Umbilical cord (tissue), 2 donors: ENCODE data around the gene PNLIPRP1. TPM values are rescaled to one million over a fixed set of nuclear protein-coding genes. Genes with fewer than 3 reads are reported as not detected.

Experiments used
- DNase-seq: peaks from one replicate; pipeline ENCODE4 v3.0.0-alpha.2; 2015; ENCODE audit warnings: low spot score
- total RNA-seq: library from RNA; depleted of rRNA; stranded (reverse); fragments of >200 nt; gene quantifications from one replicate; pipeline ENCODE4 v1.2.3, GENCODE V29; 2014; ENCODE audit warnings: low replicate concordance; ENCODE audit not compliant: insufficient read depth

The PNLIPRP1 gene
- total RNA-seq, 1 donor from 2014 or later: 2.9 TPM

DNA sequence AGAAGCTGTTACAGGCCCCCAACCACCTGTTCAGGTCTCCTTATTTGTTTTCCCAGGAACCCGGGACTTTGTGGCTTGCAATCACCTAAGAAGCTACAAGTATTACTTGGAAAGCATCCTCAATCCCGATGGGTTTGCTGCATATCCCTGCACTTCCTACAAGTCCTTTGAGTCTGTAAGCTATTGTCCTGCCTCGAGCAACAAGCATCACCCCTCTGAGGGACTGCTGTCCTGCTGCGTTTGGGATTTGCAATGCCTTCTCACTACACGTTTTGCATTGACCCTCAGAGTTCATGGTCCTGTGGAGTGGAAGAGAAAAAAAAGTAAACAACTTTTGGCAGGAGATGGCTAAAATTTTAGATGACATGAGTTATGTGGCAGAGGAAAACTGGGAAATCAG, 9.2 kb downstream of the PNLIPRP1 start:
- no peak for DNase-seq

GRCh38 chr10:116602648-116603400, 12.1 kb downstream of the PNLIPRP1 start:
- DNase-seq: no peak

DNA sequence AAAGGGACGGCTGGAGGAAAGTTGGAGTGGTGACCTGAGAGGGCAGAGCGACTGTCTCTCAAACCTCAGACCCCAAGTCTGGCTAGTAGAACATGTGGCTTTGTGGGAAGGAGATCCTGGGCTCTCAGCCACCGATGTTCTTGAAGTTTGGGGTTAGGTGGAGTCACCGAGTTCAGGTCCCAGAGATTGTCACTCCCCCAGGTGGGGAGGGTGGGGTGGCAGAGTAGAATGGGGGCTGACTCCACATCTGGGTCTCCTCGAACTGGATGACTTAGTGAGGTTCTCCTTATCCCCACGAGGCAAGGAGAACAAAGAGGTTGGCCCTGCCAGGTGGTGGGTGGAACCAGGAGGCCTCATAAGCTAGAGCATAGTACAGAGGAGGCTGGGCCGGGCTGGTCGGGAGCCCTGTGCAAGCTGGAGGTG, 15.3 kb downstream of the PNLIPRP1 start:
- DNase-seq: no peak

GRCh38 chr10:116607336-116607735, 16.6 kb downstream of the PNLIPRP1 start:
- no peak for DNase-seq

DNA sequence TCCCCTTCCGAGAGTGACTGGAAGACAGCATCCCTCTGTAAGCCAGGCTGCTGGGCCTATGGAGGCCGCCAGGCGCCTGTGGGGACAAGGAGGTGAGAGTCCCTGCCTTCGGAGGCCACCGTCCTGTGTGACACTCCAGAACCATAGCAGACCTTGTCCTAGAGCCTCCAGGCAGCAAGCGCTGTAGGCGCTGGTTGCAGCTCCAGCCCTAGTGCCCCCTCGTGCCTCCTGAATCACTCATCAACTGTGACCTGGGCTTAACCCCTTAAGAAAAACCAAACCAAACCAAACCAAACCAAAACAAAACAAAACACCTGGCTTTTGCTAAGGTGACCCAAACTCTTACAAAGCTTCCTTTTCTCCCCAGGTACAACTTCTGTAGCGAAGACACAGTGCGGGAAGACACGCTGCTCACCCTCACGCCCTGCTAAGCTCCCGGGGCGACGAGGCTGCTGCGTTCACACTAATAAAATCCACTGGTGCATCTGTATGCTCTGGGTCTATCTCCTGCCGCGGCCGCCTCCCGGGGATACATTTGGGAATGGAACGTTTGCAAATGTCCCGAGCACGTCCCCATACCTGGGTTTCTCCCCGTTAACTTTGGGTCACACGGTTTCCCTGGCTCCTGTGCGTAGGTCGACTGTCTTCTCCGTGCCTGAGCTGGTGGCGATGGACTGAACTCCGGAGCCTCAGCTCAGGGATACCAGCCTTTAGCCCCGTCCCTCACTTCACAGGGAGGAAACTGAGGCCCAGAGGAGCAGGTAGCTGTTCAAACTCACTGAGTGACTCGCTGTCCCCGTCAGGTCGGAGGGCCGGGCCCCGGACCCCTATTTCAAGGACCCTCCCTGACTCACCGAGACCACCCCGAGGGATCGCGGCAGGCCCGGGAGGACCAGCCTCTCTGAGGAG, 18.2 kb downstream of the PNLIPRP1 start:
- no peak for DNase-seq

DNA sequence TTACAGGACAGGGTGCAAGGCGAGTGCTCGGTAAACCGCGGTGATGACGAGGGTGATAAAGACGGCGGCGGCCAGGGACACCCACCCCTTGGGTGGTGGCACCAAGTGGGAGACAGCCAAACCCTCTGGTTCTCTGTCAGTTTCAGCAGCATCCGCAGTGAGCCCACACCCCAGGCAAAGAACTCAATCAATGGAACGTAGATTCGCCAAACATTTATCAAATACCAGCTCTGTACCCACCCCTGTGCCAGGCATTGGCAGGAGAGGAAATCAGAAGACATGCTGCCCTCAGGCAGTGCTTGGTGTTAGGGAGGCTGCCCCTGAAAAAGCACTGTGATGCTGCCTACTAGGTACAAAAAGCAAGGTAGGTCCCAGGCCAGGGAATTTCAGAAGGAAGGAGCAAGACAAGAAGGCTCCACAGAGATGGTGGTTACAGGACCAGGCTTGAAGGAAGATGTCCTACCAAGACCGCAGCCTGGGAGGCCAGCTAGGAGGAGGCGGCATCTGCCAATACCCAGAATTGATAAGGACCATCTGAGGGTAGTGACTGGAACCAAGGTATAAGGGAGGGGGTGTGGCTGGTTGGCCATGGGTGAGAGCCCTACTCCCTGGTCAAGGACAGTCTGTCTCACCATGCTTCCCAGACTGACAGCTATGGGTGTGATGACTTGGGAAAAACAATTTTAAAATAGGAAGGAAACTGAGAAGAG, 19.8 kb downstream of the PNLIPRP1 start:
- no peak for DNase-seq

- DNase-seq: no peak
Observed at GRCh38 chr10:116611153-116611545, 20.4 kb downstream of the PNLIPRP1 start.

- DNase-seq: no peak
Observed at GRCh38 chr10:116612107-116612769, 21.5 kb downstream of the PNLIPRP1 start.

- DNase-seq: no peak
Observed at GRCh38 chr10:116613471-116613870, 22.7 kb downstream of the PNLIPRP1 start.

GRCh38 chr10:116614796-116615195, 24.0 kb downstream of the PNLIPRP1 start:
- no peak for DNase-seq

DNA sequence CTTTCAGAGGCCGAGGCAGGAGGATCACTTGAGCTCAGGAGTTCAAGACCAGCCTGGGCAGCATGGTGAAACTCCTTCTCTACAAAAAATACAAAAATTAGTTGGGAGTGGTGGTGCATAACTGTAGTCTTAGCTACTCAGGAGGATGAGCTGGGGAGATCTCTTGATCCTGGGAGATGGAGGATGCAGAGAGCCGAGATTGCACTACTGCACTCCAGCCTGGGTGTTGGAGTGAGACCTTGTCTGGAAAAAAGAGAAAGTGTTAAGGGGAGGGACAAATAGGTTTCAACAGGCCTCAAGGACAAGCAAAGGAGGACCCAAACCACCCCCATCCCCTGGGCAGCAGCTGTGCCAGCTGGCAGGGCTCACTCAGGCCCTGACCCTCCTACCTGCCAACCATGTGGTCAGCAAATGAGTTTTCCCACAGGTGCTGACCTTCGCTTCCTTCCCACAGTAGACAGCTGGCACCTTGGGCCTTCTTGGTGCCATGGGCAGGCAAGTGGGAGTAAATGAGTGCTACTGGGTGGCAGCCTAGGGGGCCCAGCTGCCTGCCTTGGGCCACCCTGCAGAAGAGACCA, 24.5 kb downstream of the PNLIPRP1 start:
- DNase-seq: no peak

DNA sequence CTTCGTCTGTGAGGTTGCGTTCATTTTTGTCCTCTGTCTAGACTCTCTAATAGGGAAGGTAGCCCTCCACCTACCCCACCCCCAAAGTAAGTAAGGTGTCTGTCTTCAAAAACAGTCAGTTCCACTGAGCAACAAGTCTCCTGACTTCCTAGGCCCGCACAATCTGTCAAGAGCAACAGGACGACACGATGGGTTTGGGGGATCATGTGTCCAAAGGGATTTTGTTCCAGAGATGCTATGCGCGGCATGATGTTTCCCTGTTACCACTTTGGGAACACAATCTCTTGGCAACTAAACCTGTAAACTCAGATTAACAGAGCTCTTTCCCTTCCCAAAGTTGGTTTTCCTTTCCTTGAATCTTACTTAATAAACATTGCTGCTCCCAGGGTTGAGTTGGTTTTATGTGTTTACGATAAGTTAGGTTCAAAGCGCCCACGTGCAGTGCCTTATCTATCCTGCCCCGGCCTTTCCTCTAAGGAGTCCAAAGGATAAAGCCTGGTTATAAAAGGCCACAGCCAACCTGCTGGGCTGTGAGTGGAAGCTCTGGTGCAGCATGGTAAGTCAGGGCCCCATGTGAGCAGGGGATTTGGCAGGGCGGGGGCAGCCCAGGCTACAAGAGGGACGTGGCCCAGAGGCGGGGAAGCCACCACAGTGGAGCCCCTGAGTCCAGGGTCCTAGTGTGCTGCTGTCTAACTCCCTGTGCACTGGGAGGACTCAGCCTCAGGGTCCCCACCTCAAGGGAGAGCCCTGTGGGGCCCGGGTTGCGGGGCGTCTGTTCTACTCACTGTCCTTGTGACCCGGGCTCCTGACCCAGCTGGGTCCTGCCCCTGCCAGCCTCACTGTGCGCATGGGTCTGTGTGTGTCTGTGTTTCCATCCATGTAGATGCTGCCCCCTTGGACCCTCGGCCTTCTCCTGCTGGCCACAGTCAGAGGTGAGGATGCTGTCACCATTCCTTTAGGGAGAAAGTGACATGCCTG, 30.0 kb downstream of the PNLIPRP1 start, which contains the start of gene PNLIPRP2:
Gene PNLIPRP2 (plus strand): TSS at position 531 of the 978 bp plus-strand sequence.
- DNase-seq: peak; percentile 17

- no peak for DNase-seq
Observed at GRCh38 chr10:116621476-116621875, 30.7 kb downstream of the PNLIPRP1 start.

DNA sequence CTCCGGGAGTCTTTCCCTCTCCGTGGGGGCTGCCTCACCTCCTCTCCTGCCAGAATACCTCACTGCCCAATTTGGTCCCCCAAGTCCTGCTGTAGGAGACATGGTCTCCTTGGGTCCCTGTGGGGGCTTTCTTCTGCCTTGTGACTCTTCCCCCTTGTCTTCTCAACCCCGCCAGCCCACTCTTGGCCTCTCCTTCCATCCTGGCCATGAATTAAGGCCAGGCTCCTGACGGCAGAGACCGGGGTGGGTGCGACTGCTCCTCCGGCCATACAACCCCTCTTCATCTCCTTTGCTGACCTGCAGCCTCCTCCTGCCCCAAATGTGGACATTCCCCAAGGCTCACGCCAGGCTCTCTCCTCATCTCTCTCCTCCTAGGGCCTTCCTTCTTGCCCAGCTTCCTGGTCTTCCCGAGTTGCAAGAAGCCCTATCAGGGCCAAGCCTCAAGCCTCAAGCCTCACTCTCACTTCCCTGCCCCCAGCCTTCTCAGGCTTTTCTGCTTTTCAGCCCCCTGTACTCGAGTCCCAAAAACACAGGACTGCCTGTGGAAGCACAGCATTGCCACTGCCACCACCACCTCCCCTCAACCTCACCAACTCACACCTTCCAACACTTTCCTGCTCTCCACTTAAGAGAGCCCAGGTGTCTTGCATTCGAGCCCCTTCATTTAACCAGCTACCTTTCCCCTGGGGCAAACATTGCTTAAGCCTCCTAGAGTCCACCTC, 31.3 kb downstream of the PNLIPRP1 start:
- no peak for DNase-seq

- DNase-seq: no peak
Observed at GRCh38 chr10:116625845-116626244, 35.1 kb downstream of the PNLIPRP1 start.

- no peak for DNase-seq
Observed at GRCh38 chr10:116626815-116627214, 36.1 kb downstream of the PNLIPRP1 start.

GRCh38 chr10:116627386-116627933, 36.7 kb downstream of the PNLIPRP1 start:
- no peak for DNase-seq

- DNase-seq: no peak
Observed at GRCh38 chr10:116629340-116629739, 38.6 kb downstream of the PNLIPRP1 start.

DNA sequence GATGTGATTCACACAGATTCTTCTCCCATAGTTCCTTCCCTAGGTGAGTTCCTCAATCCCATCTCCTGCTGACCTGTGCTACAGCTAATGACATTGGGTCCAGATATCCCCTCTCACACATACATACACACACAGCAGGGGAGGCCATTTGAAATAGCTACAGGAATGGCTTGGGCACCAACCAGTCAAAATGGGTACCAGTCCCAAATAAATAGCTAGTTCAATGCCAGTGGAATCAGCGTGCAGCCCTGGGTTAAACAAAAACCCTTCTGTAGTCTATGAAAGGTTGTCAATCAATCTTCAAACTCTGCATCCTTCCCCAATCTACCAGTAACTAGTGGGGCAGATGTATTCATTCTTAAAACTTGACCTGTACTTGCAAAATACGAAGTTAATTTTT, 39.3 kb downstream of the PNLIPRP1 start:
- no peak for DNase-seq
